Tibial nerve (tissue), 4 donors: ENCODE data around the gene DNAH3. TPM values are rescaled to one million over a fixed set of nuclear protein-coding genes. Genes with fewer than 3 reads are reported as not detected.
"Not testable (repeated sequence)": the region's sequence is repeated elsewhere in the genome, so short reads cannot be mapped to it uniquely, and the experiment has no call there.

Experiments used
- DNase-seq, 2 donors: peaks; one replicate each; pipeline ENCODE4 v3.0.0-alpha.2; 2019; ENCODE audit warnings: low spot score in 2 of 2
- H3K27ac ChIP-seq, 4 donors: fragments of 200-600 bp; sonication (generic) in 3 of 4; one replicate each; pipeline ENCODE4 v1.5.1; 2017 to 2019; ENCODE audit warnings: mild to moderate bottlenecking in 1 of 4
- H3K27me3 ChIP-seq, 2 donors: fragments of 200-600 bp; sonication (generic) in 1 of 2; one replicate each; pipeline versions ENCODE4 v1.5.1 to v1.6.0; 2017 to 2019
- H3K36me3 ChIP-seq, 3 donors: fragments of 200-600 bp; sonication (generic); one replicate each; pipeline ENCODE4 v1.5.1; 2018 to 2019
- H3K4me1 ChIP-seq, 4 donors: fragments of 200-600 bp; sonication (generic) in 3 of 4; one replicate each; pipeline ENCODE4 v1.5.1; 2017 to 2019
- H3K4me3 ChIP-seq, 4 donors: fragments of 200-600 bp; sonication (generic) in 3 of 4; one replicate each; pipeline ENCODE4 v1.5.1; 2017 to 2019; ENCODE audit warnings: mild to moderate bottlenecking in 1 of 4, moderate library complexity in 1 of 4
- H3K9me3 ChIP-seq, 4 donors: fragments of 200-600 bp; sonication (generic) in 3 of 4; one replicate each; pipeline ENCODE4 v1.5.1; 2017 to 2019
- CTCF ChIP-seq, 5 experiments: fragments of 200-600 bp in 3 of 5; fragments of 450-650 bp in 2 of 5; sonication (generic) in 3 of 5; IDR thresholded peaks; one replicate each; pipeline ENCODE4 v1.5.1; 2016 to 2019; ENCODE audit warnings: antibody characterized with exemption in 5 of 5, mild to moderate bottlenecking in 3 of 5, moderate library complexity in 2 of 5
- EP300 ChIP-seq, 2 donors: sonication (generic); formaldehyde crosslinking; IDR thresholded peaks; one replicate each; pipeline ENCODE4 v1.6.1; 2017; ENCODE audit warnings: antibody characterized with exemption in 2 of 2, mild to moderate bottlenecking in 1 of 2
- POLR2A ChIP-seq, 2 donors: fragments of 450-650 bp; IDR thresholded peaks; one replicate each; pipeline ENCODE4 v1.6.1; 2017; ENCODE audit warnings: antibody characterized with exemption in 2 of 2, mild to moderate bottlenecking in 2 of 2, moderate library complexity in 2 of 2
- WGBS, 2 donors: methylation state at CpG; one replicate each; pipeline ENCODE4 v1.1.5; 2018; 5-methylcytosine and 5-hydroxymethylcytosine counted together
- total RNA-seq, 4 donors: library from RNA; depleted of rRNA; stranded (reverse); fragments of >200 nt; gene quantifications; one replicate each; pipeline ENCODE4 v1.1.0, GENCODE V29; 2016

The DNAH3 gene
- total RNA-seq, 4 donors from 2014 or later = not detected

- TF ChIP-seq CTCF (IDR thresholded peaks at IDR 0.05) (no peak), EP300 (IDR thresholded peaks at IDR 0.05) (no peak), POLR2A (IDR thresholded peaks at IDR 0.05) (no peak)
- H3K4me1 ChIP-seq = no peaks in the 10 kb centered on the region
- H3K36me3 ChIP-seq = no peaks in the 10 kb centered on the region
- H3K9me3 ChIP-seq = no peaks in the 10 kb centered on the region
- no peak overlapping the region for H3K27ac ChIP-seq
- DNase-seq = no peak
- WGBS, 2 donors = 45 to 49% methylated on average over 2 of the region's 2 CpGs
- H3K4me3 ChIP-seq = no peak overlapping the region
- H3K27me3 ChIP-seq = no peaks in the 10 kb centered on the region
These were observed 212.2 kb downstream of the DNAH3 start for GRCh38 chr16:20938426-20938825.

GRCh38 chr16:20937736-20938135 is 212.9 kb downstream of the DNAH3 start:
- H3K27ac ChIP-seq = no peak overlapping the region
- no peaks in the 10 kb centered on the region for H3K4me1 ChIP-seq
- no peak overlapping the region for H3K4me3 ChIP-seq
- no peaks in the 10 kb centered on the region for H3K9me3 ChIP-seq
- 79 to 82% methylated on average over 6 of the region's 6 CpGs for WGBS, 2 donors
- DNase-seq = no peak
- no peaks in the 10 kb centered on the region for H3K36me3 ChIP-seq
- no peaks in the 10 kb centered on the region for H3K27me3 ChIP-seq
- no peak for TF ChIP-seq POLR2A (IDR thresholded peaks at IDR 0.05)
- TF ChIP-seq CTCF (IDR thresholded peaks at IDR 0.05) = no peak
- TF ChIP-seq EP300 (IDR thresholded peaks at IDR 0.05) = no peak

GRCh38 chr16:20933589-20933988 is 217.1 kb downstream of the DNAH3 start:
- Histone ChIP-seq H3K4me3 (no peak overlapping the region), H3K36me3 (no peaks in the 10 kb centered on the region), H3K27me3 (no peaks in the 10 kb centered on the region), H3K27ac (no peak overlapping the region), H3K4me1 (peaks cover 0 to 5% (median 2%) of the 10 kb centered on the region in 4 donors), H3K9me3 (no peaks in the 10 kb centered on the region)
- TF ChIP-seq EP300 (IDR thresholded peaks at IDR 0.05) (no peak), POLR2A (IDR thresholded peaks at IDR 0.05) (no peak), CTCF (IDR thresholded peaks at IDR 0.05) (no peak)
- no peak for DNase-seq

- no peak for TF ChIP-seq POLR2A (IDR thresholded peaks at IDR 0.05)
- TF ChIP-seq EP300 (IDR thresholded peaks at IDR 0.05) = no peak
- no peak for TF ChIP-seq CTCF (IDR thresholded peaks at IDR 0.05)
- WGBS, 2 donors = 82 to 92% methylated on average over 5 of the region's 5 CpGs
- Histone ChIP-seq H3K36me3 (peaks cover 0 to 5% (median 0%) of the 10 kb centered on the region in 3 donors), H3K27me3 (no peaks in the 10 kb centered on the region), H3K9me3 (no peaks in the 10 kb centered on the region), H3K4me1 (peaks cover 0 to 5% (median 2%) of the 10 kb centered on the region in 4 donors), H3K4me3 (no peak overlapping the region), H3K27ac (peak overlapping the region in 1 of 4 donors; percentile 44)
- DNase-seq = no peak
These were observed 219.5 kb downstream of the DNAH3 start for GRCh38 chr16:20931066-20931600.

GRCh38 chr16:20930365-20930690 is 220.3 kb downstream of the DNAH3 start:
- DNase-seq = no peak
- TF ChIP-seq CTCF (IDR thresholded peaks at IDR 0.05) (no peak), EP300 (IDR thresholded peaks at IDR 0.05) (no peak), POLR2A (IDR thresholded peaks at IDR 0.05) (no peak)
- H3K4me1 ChIP-seq = peaks cover 0 to 5% (median 2%) of the 10 kb centered on the region in 4 donors
- peak overlapping the region in 2 of 4 donors; percentile 38 to 44 for H3K27ac ChIP-seq
- no peaks in the 10 kb centered on the region for H3K9me3 ChIP-seq
- H3K36me3 ChIP-seq = peaks cover 0 to 12% (median 0%) of the 10 kb centered on the region in 3 donors
- H3K27me3 ChIP-seq = no peaks in the 10 kb centered on the region
- no peak overlapping the region for H3K4me3 ChIP-seq
- 65 to 66% methylated on average over 1 of the region's 1 CpG for WGBS, 2 donors

- not testable (repeated sequence) for H3K4me3 ChIP-seq, H3K9me3 ChIP-seq, DNase-seq, H3K4me1 ChIP-seq, H3K27me3 ChIP-seq
- 67 to 72% methylated on average over 10 of the region's 10 CpGs for WGBS, 2 donors
- H3K36me3 ChIP-seq = peaks cover 0 to 17% (median 0%) of the 10 kb centered on the region in 3 donors
- H3K27ac ChIP-seq = peak overlapping the region in 3 of 4 donors; percentile 7 to 44 (median 38)
These were observed 220.8 kb downstream of the DNAH3 start for GRCh38 chr16:20929676-20930364.
